Measurements from ENCODE around the gene FBXO24. TPM values are rescaled to one million over a fixed set of nuclear protein-coding genes. Genes with fewer than 3 reads are reported as not detected.
A peak's percentile ranks its signal among the peaks of the same experiment; 100 is the strongest.

FBXO24 gene
- total and polyA plus RNA-seq, 9 of the 15 experiments (the other 6 are each of a cell fraction or from before 2014, with no cell fraction given): 0.17 to 0.95 (median 0.50) TPM

GRCh38 chr7:100641463-100641859 lies 55.3 kb downstream of the FBXO24 start, which contains the start of gene TFR2 (continued):
- TF ChIP-seq BRD9 (IDR thresholded peaks at IDR 0.05; ENCODE audit: low read depth, partially characterized antibody): peak; percentile 49
- TF ChIP-seq BRF1 (IDR thresholded peaks at IDR 0.05; ENCODE audit: borderline replicate concordance, extremely low read depth, insufficient read length): no peak
- TF ChIP-seq CBFA2T2 (conservative IDR thresholded peaks at IDR 0.05): peak; percentile 96
- no peak for TF ChIP-seq ZNF444 (CRISPR knock-in tag; IDR thresholded peaks at IDR 0.05)
- 0 out of 2 replicates have a peak, but pooled peaks have one; percentile 63 for TF ChIP-seq RREB1 (CRISPR knock-in tag; IDR thresholded peaks at IDR 0.05)
- no peak for TF ChIP-seq ZNF696 (CRISPR knock-in tag; conservative IDR thresholded peaks at IDR 0.05)
- TF ChIP-seq PRPF4 (IDR thresholded peaks at IDR 0.05; ENCODE audit: insufficient read depth, low read depth, low read length, poor library complexity, severe bottlenecking): no peak
- no peak for TF ChIP-seq PHF20 (IDR thresholded peaks at IDR 0.05; ENCODE audit: partially characterized antibody)
- 0 out of 2 replicates have a peak, but pooled peaks have one; percentile 47 for TF ChIP-seq TCF7 (IDR thresholded peaks at IDR 0.05; ENCODE audit: borderline replicate concordance)
- no peak for TF ChIP-seq ZNF280A (IDR thresholded peaks at IDR 0.05; ENCODE audit: low read depth, partially characterized antibody)
- TF ChIP-seq IRF2 (CRISPR knock-in tag; IDR thresholded peaks at IDR 0.05): no peak
- peak in 2 of 3 experiments; percentile 29 to 47 for TF ChIP-seq YY1 (IDR thresholded peaks at IDR 0.05; ENCODE audit: borderline replicate concordance in 1 of 3, control insufficient read depth in 1 of 3, extremely low read depth in 1 of 3, insufficient read depth in 3 of 3, insufficient read length in 1 of 3, insufficient replicate concordance in 2 of 3, low read depth in 1 of 3, low read length in 2 of 3)
- TF ChIP-seq SMAD3 (CRISPR knock-in tag; conservative IDR thresholded peaks at IDR 0.05): peak; percentile 73; the same call in 1 of the 2 replicates
- peak; percentile 85 for TF ChIP-seq MTA3 (IDR thresholded peaks at IDR 0.05; ENCODE audit: borderline replicate concordance)
- no peak for TF ChIP-seq HNRNPL (IDR thresholded peaks at IDR 0.05; ENCODE audit: low read depth, low read length)
- no peak for TF ChIP-seq BRF2 (IDR thresholded peaks at IDR 0.05; ENCODE audit: borderline replicate concordance, insufficient read depth, insufficient read length)
- peak; percentile 98 for TF ChIP-seq DPF2 (IDR thresholded peaks at IDR 0.05)
- peak; percentile 77; the same call in 1 of the 2 replicates for TF ChIP-seq ZNF583 (CRISPR knock-in tag; IDR thresholded peaks at IDR 0.05)
- TF ChIP-seq TAF15 (IDR thresholded peaks at IDR 0.05; ENCODE audit: low read depth, low read length): no peak
- TF ChIP-seq YBX1 (IDR thresholded peaks at IDR 0.05): no peak
- TF ChIP-seq BMI1 (IDR thresholded peaks at IDR 0.05; ENCODE audit: low read length): no peak
